ENCODE data around the gene AKR7A2.

The AKR7A2 gene

DNA sequence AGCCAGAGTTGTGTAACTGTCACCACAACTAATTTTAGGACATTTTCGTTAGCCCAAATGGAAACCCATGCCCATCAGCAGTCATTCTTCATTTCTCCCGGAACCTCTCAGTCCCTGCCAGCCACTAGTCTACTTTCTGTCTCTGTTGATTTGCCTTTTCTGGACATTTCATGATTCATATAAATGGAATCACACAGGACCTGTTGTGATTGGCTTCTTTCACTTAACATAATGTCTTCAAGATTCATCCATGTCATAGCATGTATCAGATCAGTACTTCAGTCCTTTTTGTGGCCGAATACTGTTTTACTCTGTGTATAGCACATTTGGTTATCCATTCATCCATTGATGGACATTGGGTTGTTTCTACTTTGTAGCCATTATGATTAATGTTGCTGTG is 7.3 kb upstream of the AKR7A2 start:
- H3K79me2 ChIP-seq (ENCODE audit: control insufficient read depth, low read length): peaks cover 2% of the 10 kb centered on the region; the same call in 1 of the 2 replicates
- no peaks in the 10 kb centered on the region for H3K9me2 ChIP-seq (replicated peaks; ENCODE audit: control insufficient read depth, low read length)
- H3K27ac ChIP-seq (ENCODE audit: low read depth, low read length): no peak overlapping the region
- peaks cover 15% of the 10 kb centered on the region for H3F3A ChIP-seq (ENCODE audit: control insufficient read depth, insufficient read depth)
- TF ChIP-seq, protein P1, sequence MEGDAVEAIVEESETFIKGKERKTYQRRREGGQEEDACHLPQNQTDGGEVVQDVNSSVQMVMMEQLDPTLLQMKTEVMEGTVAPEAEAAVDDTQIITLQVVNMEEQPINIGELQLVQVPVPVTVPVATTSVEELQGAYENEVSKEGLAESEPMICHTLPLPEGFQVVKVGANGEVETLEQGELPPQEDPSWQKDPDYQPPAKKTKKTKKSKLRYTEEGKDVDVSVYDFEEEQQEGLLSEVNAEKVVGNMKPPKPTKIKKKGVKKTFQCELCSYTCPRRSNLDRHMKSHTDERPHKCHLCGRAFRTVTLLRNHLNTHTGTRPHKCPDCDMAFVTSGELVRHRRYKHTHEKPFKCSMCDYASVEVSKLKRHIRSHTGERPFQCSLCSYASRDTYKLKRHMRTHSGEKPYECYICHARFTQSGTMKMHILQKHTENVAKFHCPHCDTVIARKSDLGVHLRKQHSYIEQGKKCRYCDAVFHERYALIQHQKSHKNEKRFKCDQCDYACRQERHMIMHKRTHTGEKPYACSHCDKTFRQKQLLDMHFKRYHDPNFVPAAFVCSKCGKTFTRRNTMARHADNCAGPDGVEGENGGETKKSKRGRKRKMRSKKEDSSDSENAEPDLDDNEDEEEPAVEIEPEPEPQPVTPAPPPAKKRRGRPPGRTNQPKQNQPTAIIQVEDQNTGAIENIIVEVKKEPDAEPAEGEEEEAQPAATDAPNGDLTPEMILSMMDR (IDR thresholded peaks at IDR 0.05; ENCODE audit: low read depth, low read length, poor library complexity, severe bottlenecking): no peak
- no peak for TF ChIP-seq EZH2phosphoT487 (IDR thresholded peaks at IDR 0.05; ENCODE audit: borderline replicate concordance, low read length)
- peaks cover 8% of the 10 kb centered on the region for H3K36me3 ChIP-seq (ENCODE audit: control insufficient read depth, low read length)
- no peaks in the 10 kb centered on the region for H3K27me3 ChIP-seq (ENCODE audit: control insufficient read depth, low read length)
- H4K20me1 ChIP-seq (ENCODE audit: control insufficient read depth, insufficient read depth, low read depth, low read length): no peaks in the 10 kb centered on the region
- no peak overlapping the region for H3K4me3 ChIP-seq (ENCODE audit: low read length)
- no peaks in the 10 kb centered on the region for H3K9me3 ChIP-seq (ENCODE audit: control insufficient read depth, insufficient read depth, low read length)
- H3K4me2 ChIP-seq (ENCODE audit: low read length): no peak overlapping the region
- peaks cover 34% of the 10 kb centered on the region for H3K4me1 ChIP-seq (ENCODE audit: control insufficient read depth, low read length)

DNA sequence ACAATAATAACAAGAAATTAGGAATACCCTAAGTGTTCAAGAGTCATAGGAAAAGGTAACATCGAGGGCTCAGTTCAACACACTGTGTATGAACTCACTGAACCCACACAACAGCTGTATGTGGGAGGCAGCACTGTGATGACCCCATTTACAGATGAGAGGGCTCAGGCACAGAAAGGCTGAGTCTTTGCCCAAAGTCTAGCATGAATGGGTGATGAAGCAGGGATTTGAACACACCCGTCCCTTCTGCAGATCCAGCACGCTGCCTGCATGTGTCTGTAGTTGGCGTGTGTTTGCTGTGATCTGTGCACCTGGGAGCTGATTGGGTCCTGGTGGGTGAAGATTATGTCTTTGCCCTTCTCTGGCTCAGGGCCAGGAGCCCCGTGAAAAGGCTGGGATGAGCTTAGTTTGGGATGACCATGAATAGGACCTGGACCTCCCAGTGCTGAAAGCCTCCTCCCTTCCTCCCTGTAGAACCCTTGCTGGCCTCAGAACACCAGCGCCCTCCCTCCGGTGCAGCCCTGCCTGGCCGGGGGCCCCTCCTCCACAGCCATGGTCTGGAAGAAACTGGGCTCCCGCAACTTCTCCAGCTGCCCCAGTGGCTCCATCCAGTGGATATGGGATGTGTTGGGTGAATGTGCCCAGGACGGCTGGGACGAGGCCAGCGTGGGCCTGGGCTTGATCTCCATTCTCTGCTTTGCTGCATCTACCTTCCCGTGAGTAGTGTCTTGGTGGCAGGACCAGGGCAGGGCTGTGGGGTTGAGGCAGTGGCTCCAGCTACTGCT is 5.4 kb upstream of the AKR7A2 start:
- TF ChIP-seq, protein P1 (IDR thresholded peaks at IDR 0.05; ENCODE audit: low read depth, low read length, poor library complexity, severe bottlenecking): no peak
- no peak for TF ChIP-seq EZH2phosphoT487 (IDR thresholded peaks at IDR 0.05; ENCODE audit: borderline replicate concordance, low read length)
- H3K36me3 ChIP-seq (ENCODE audit: control insufficient read depth, low read length): peaks cover 8% of the 10 kb centered on the region
- no peaks in the 10 kb centered on the region for H4K20me1 ChIP-seq (ENCODE audit: control insufficient read depth, insufficient read depth, low read depth, low read length)
- peak overlapping the region; percentile 97; the same call in 1 of the 2 replicates for H3K4me2 ChIP-seq (ENCODE audit: low read length)
- H3K79me2 ChIP-seq (ENCODE audit: control insufficient read depth, low read length): peaks cover 8% of the 10 kb centered on the region
- H3K27me3 ChIP-seq (ENCODE audit: control insufficient read depth, low read length): no peaks in the 10 kb centered on the region
- no peaks in the 10 kb centered on the region for H3K9me2 ChIP-seq (replicated peaks; ENCODE audit: control insufficient read depth, low read length)
- peaks cover 52% of the 10 kb centered on the region for H3K4me1 ChIP-seq (ENCODE audit: control insufficient read depth, low read length)
- peaks cover 30% of the 10 kb centered on the region for H3F3A ChIP-seq (ENCODE audit: control insufficient read depth, insufficient read depth)
- H3K4me3 ChIP-seq (ENCODE audit: low read length): no peak overlapping the region
- H3K27ac ChIP-seq (ENCODE audit: low read depth, low read length): no peak overlapping the region
- no peaks in the 10 kb centered on the region for H3K9me3 ChIP-seq (ENCODE audit: control insufficient read depth, insufficient read depth, low read length)

DNA sequence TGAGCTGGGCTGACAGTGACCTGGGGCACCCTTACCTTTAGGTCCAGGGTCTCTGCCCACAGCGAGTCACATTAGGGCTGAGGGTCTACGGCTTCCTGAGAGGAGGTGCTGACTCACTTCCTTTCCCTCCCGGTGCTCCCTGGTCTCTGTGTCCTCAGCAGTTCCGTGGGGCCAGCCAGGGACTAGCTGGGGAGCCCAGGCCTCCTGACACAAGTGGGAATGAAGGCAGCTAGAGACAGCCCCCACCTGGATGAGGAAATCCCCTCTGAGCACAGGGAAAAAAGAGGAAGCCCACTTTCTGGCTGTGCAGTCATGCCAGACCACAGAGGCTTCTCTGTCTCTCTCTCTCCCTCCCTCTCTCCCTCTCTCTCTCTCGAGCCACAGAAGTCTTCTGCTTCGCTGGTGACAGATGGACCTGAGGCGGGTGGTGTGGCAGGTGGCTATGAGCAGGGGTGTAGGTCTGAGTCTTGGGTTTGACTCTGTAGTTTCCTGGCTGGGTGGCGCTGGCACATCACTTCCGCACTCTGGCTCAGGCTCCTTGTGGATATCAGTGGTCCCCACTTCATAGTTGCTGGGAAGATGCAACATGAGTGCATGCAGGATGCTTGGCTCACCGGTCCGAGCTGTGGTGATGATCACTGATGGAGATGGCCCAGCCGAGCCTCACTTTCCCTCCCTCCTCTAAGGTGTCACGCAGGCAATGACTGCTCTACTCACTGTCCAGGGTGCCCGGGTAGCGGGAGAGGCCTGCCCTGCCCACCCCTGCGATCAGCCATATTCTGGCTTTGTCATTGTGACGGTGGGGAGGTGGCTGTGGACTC is 3.6 kb upstream of the AKR7A2 start:
- H3K4me2 ChIP-seq (ENCODE audit: low read length): peak overlapping the region; percentile 97

More for the DNA sequence above, 3.6 kb upstream of the AKR7A2 start:
- no peaks in the 10 kb centered on the region for H3K9me2 ChIP-seq (replicated peaks; ENCODE audit: control insufficient read depth, low read length)
- H3K27ac ChIP-seq (ENCODE audit: low read depth, low read length): peak overlapping the region; percentile 86
- peaks cover 61% of the 10 kb centered on the region for H3K4me1 ChIP-seq (ENCODE audit: control insufficient read depth, low read length)
- H4K20me1 ChIP-seq (ENCODE audit: control insufficient read depth, insufficient read depth, low read depth, low read length): no peaks in the 10 kb centered on the region
- H3K9me3 ChIP-seq (ENCODE audit: control insufficient read depth, insufficient read depth, low read length): no peaks in the 10 kb centered on the region
- H3K4me3 ChIP-seq (ENCODE audit: low read length): peak overlapping the region; percentile 94
- H3K36me3 ChIP-seq (ENCODE audit: control insufficient read depth, low read length): peaks cover 11% of the 10 kb centered on the region
- H3K27me3 ChIP-seq (ENCODE audit: control insufficient read depth, low read length): no peaks in the 10 kb centered on the region
- peaks cover 22% of the 10 kb centered on the region for H3K79me2 ChIP-seq (ENCODE audit: control insufficient read depth, low read length)
- TF ChIP-seq, protein P1 (IDR thresholded peaks at IDR 0.05; ENCODE audit: low read depth, low read length, poor library complexity, severe bottlenecking): peak; percentile 24
- TF ChIP-seq EZH2phosphoT487 (IDR thresholded peaks at IDR 0.05; ENCODE audit: borderline replicate concordance, low read length): no peak
- peaks cover 30% of the 10 kb centered on the region for H3F3A ChIP-seq (ENCODE audit: control insufficient read depth, insufficient read depth)

All from DOHH2 (cell line).